LNCaP clone FGC (cell line): Measurements from ENCODE around the gene SBF2.

Source experiments
- DNase-seq: peaks from one replicate; pipeline ENCODE4 v3.0.0-alpha.2; 2011; ENCODE audit warnings: low read depth
- H3K4me3 ChIP-seq: 2 replicates; pipeline ENCODE4 v1.5.1; 2011; ENCODE audit warnings: mild to moderate bottlenecking, low read depth, low read length, control low read depth
- CTCF ChIP-seq: IDR thresholded peaks from 2 replicates; pipeline ENCODE4 v1.5.1; 2012; ENCODE audit warnings: mild to moderate bottlenecking; ENCODE audit not compliant: control insufficient read depth, insufficient read depth; ENCODE audit errors: extremely low read depth

SBF2 gene

GRCh38 chr11:9825895-9826294 is 468.1 kb downstream of the SBF2 start:
- no peak for DNase-seq
- no peak for TF ChIP-seq CTCF
- H3K4me3 ChIP-seq, result no peak overlapping the region

- H3K4me3 ChIP-seq, result no peak overlapping the region
- no peak for TF ChIP-seq CTCF
- DNase-seq, result no peak
These were observed 468.7 kb downstream of the SBF2 start for GRCh38 chr11:9825315-9825714.

- no peak for TF ChIP-seq CTCF
These were observed 470.1 kb downstream of the SBF2 start for GRCh38 chr11:9823887-9824385.

GRCh38 chr11:9823439-9823838 is 470.6 kb downstream of the SBF2 start:
- H3K4me3 ChIP-seq, result no peak overlapping the region
- DNase-seq, result no peak
- no peak for TF ChIP-seq CTCF

More at GRCh38 chr11:9823887-9824385, 470.1 kb downstream of the SBF2 start:
- H3K4me3 ChIP-seq, result no peak overlapping the region
- no peak for DNase-seq

- TF ChIP-seq CTCF, result no peak
- no peak for DNase-seq
- no peak overlapping the region for H3K4me3 ChIP-seq
These were observed 472.8 kb downstream of the SBF2 start for GRCh38 chr11:9821008-9821752.

- H3K4me3 ChIP-seq, result no peak overlapping the region
- DNase-seq, result no peak
- TF ChIP-seq CTCF, result no peak
These were observed 473.8 kb downstream of the SBF2 start for GRCh38 chr11:9820260-9820659.

GRCh38 chr11:9817191-9817590 is 476.8 kb downstream of the SBF2 start:
- no peak overlapping the region for H3K4me3 ChIP-seq
- no peak for TF ChIP-seq CTCF
- DNase-seq, result no peak
